ENCODE results near the gene PLEKHG4B. TPM values are rescaled to one million over a fixed set of nuclear protein-coding genes. Genes with fewer than 3 reads are reported as not detected.

Gene PLEKHG4B
- polyA plus RNA-seq, 1 experiment: 1.4 TPM

DNA sequence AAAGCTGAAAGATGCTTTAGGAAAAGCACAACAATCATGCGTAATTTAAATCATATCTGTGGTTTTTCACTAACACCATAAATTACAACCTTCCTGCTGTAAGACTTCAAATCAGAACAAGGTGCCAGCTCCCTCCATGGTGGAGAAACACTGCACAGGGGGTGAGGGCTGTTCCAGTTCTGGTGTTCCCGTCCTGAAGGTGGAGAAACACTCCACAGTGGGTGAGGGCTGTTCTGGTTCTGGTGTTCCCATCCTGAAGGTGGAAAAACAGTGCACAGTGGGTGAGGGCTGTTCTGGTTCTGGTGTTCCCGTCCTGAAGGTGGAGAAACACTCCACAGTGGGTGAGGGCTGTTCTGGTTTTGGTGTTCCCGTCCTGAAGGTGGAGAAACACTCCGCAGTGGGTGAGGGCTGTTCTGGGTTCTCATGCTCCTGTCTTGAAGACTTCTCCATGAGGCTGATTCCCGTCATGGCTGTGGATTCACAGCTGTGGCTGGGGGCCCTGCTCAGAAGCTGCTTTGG is 12.9 kb downstream of the PLEKHG4B start:
- peaks cover 11% of the 10 kb centered on the region for H3K27me3 ChIP-seq (ENCODE audit: control insufficient read depth, insufficient read depth, low read length)
- TF ChIP-seq, protein P1, sequence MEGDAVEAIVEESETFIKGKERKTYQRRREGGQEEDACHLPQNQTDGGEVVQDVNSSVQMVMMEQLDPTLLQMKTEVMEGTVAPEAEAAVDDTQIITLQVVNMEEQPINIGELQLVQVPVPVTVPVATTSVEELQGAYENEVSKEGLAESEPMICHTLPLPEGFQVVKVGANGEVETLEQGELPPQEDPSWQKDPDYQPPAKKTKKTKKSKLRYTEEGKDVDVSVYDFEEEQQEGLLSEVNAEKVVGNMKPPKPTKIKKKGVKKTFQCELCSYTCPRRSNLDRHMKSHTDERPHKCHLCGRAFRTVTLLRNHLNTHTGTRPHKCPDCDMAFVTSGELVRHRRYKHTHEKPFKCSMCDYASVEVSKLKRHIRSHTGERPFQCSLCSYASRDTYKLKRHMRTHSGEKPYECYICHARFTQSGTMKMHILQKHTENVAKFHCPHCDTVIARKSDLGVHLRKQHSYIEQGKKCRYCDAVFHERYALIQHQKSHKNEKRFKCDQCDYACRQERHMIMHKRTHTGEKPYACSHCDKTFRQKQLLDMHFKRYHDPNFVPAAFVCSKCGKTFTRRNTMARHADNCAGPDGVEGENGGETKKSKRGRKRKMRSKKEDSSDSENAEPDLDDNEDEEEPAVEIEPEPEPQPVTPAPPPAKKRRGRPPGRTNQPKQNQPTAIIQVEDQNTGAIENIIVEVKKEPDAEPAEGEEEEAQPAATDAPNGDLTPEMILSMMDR (IDR thresholded peaks at IDR 0.05; ENCODE audit: insufficient read depth, low read depth, low read length): no peak
- ChIA-PET CTCF (no interaction called here), POLR2A (no interaction called here)
- no peaks in the 10 kb centered on the region for H3K36me3 ChIP-seq (ENCODE audit: control insufficient read depth, insufficient read depth, low read length)
- DNase-seq (ENCODE audit: low read depth): no peak
- no peak overlapping the region for H3K4me3 ChIP-seq (ENCODE audit: low read depth, low read length)

DNA sequence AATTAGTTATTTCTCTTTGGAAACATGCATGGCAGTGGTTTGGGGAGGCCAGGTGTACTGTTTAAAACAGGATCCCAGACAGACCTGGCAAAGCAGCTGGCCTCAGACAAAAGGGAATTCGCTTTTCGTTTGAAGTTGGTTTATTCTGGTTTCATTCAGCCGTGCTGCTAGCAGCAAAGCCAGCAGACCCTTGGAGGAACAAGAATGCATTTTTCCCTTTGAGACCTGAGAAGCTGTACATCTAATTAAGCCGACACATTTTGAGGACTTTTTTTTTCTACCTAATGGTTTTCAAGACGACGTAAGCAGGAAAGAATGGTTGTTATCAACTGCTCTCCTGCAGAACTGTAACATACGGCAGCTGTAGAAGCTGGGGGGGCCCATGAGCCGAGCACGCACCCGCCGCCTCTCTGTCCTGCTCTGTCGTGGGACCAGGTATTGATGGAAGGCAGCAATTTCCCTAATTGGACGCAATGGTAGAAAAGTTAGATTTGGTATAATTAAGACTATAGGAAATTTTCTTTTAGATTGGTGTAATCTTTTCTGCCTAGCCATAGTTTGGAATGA is 13.6 kb downstream of the PLEKHG4B start:
- DNase-seq (ENCODE audit: low read depth): no peak
- TF ChIP-seq, protein P1 (IDR thresholded peaks at IDR 0.05; ENCODE audit: insufficient read depth, low read depth, low read length): no peak
- POLR2A ChIA-PET: no interaction called here
- CTCF ChIA-PET: no interaction called here
- Histone ChIP-seq H3K36me3 (ENCODE audit: control insufficient read depth, insufficient read depth, low read length) (no peaks in the 10 kb centered on the region), H3K4me3 (ENCODE audit: low read depth, low read length) (no peak overlapping the region), H3K27me3 (ENCODE audit: control insufficient read depth, insufficient read depth, low read length) (peaks cover 10% of the 10 kb centered on the region)

DNA sequence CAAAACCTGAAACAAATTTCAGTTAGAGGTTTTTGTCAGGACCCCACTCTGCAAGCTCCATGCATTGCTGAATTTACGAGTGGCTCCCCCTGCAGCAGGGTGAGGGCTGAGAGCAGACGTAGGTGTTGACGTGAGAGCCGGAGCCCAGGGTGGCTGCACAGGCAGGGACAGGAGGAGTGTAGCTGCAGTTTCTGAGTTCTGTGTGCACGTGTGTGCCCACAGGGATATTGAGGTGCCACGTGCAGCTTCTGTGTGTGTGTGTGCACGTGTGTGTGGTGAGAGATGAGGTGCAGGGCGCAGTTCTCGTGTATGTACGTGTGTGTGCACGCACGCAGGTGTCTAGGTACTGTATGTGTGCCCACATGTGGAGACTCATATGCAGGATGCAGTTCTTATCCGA is 14.6 kb downstream of the PLEKHG4B start:
- POLR2A ChIA-PET: no interaction called here
- DNase-seq (ENCODE audit: low read depth): no peak
- peaks cover 9% of the 10 kb centered on the region for H3K27me3 ChIP-seq (ENCODE audit: control insufficient read depth, insufficient read depth, low read length)

DNA sequence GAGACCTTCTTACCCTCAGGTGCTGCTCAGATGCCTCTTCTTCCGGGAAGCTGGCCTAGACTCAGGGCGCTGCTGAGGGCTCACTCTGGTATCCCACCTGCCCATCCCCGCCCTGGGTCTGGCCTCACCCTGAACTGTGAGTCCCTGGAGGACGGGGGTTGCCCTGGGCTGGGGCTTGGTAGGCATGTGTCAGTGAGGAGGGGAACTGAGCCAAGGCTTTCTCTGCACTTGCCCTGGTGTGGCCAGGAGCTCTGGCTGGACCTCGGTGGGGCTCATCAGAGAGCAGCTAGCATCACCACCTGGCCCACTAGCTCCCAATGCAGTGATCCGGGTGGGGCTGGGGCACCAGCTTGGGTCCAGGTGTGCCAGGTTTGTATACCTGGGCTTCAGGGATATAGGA is 15.6 kb downstream of the PLEKHG4B start:
- TF ChIP-seq, protein P1 (IDR thresholded peaks at IDR 0.05; ENCODE audit: insufficient read depth, low read depth, low read length): no peak
- ChIA-PET POLR2A (no interaction called here), CTCF (interaction anchor here (1.5 kb wide), 1 partner anchor 111 kb away, joined by 4 read pairs; the partner anchor contains the start of genes CCDC127 and SDHA)
- Histone ChIP-seq H3K27me3 (ENCODE audit: control insufficient read depth, insufficient read depth, low read length) (peaks cover 9% of the 10 kb centered on the region), H3K4me3 (ENCODE audit: low read depth, low read length) (no peak overlapping the region), H3K36me3 (ENCODE audit: control insufficient read depth, insufficient read depth, low read length) (no peaks in the 10 kb centered on the region)
- DNase-seq (ENCODE audit: low read depth): no peak

More for the DNA sequence above, 14.6 kb downstream of the PLEKHG4B start:
- no peaks in the 10 kb centered on the region for H3K36me3 ChIP-seq (ENCODE audit: control insufficient read depth, insufficient read depth, low read length)
- CTCF ChIA-PET: interaction anchor here (1.5 kb wide), 1 partner anchor 111 kb away, joined by 4 read pairs; the partner anchor contains the start of genes CCDC127 and SDHA
- H3K4me3 ChIP-seq (ENCODE audit: low read depth, low read length): no peak overlapping the region
- TF ChIP-seq, protein P1 (IDR thresholded peaks at IDR 0.05; ENCODE audit: insufficient read depth, low read depth, low read length): no peak

DNA sequence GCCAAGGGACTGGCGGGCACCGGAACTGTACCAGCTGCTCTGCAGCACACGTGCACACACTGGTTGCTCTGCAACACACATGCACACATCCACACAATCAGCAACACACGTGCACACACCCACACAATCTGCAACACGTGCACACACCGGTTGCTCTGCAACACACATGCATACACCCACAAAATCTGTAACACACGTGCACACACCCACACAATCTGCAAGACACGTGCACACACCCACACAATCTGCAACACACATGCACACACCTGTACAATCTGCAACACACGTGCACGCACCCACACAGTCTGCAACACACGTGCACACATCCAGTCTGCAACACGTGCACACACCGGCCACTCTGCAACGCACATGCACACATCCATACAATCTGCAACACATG is 17.9 kb downstream of the PLEKHG4B start:
- TF ChIP-seq, protein P1 (IDR thresholded peaks at IDR 0.05; ENCODE audit: insufficient read depth, low read depth, low read length): no peak

More for the DNA sequence above, 17.9 kb downstream of the PLEKHG4B start:
- ChIA-PET CTCF (no interaction called here), POLR2A (no interaction called here)
- H3K4me3 ChIP-seq (ENCODE audit: low read depth, low read length): no peak overlapping the region
- H3K27me3 ChIP-seq (ENCODE audit: control insufficient read depth, insufficient read depth, low read length): peaks cover 7% of the 10 kb centered on the region; the same call in 1 of the 2 replicates
- H3K36me3 ChIP-seq (ENCODE audit: control insufficient read depth, insufficient read depth, low read length): no peaks in the 10 kb centered on the region
- no peak for DNase-seq (ENCODE audit: low read depth)
